HG03066 (cell line): ENCODE data around the gene ZBTB38.

Source experiments
- ATAC-seq: cut with Tn5 transposase; IDR thresholded peaks from one replicate; pipeline ENCODE4 v1.9.1; 2021; ENCODE audit warnings: low read depth; ENCODE audit not compliant: unreplicated experiment

The ZBTB38 gene

GRCh38 chr3:141401573-141402475, 33.5 kb downstream of the ZBTB38 start:
- ATAC-seq = peak; percentile 47

GRCh38 chr3:141402476-141403171, 34.3 kb downstream of the ZBTB38 start:
- ATAC-seq = peak; percentile 40

GRCh38 chr3:141403576-141403975, 35.3 kb downstream of the ZBTB38 start:
- ATAC-seq = no peak

GRCh38 chr3:141405025-141405424, 36.7 kb downstream of the ZBTB38 start:
- no peak for ATAC-seq

- no peak for ATAC-seq
Measured at GRCh38 chr3:141405591-141405990, 37.3 kb downstream of the ZBTB38 start.

- ATAC-seq = no peak
Measured at GRCh38 chr3:141406265-141406664, 38.0 kb downstream of the ZBTB38 start.

GRCh38 chr3:141407047-141407446, 38.7 kb downstream of the ZBTB38 start:
- ATAC-seq = no peak

- no peak for ATAC-seq
Measured at GRCh38 chr3:141407825-141408224, 39.5 kb downstream of the ZBTB38 start.

GRCh38 chr3:141408596-141408995, 40.3 kb downstream of the ZBTB38 start:
- ATAC-seq = no peak

GRCh38 chr3:141409940-141410241, 41.6 kb downstream of the ZBTB38 start:
- ATAC-seq = no peak

- ATAC-seq = no peak
Measured at GRCh38 chr3:141410408-141410807, 42.1 kb downstream of the ZBTB38 start.

- ATAC-seq = no peak
Measured at GRCh38 chr3:141410846-141411245, 42.5 kb downstream of the ZBTB38 start.

- ATAC-seq = no peak
Measured at GRCh38 chr3:141411251-141411771, 43.0 kb downstream of the ZBTB38 start.

GRCh38 chr3:141412087-141412935, 44.0 kb downstream of the ZBTB38 start:
- ATAC-seq = no peak

GRCh38 chr3:141412936-141413354, 44.6 kb downstream of the ZBTB38 start:
- ATAC-seq = no peak

GRCh38 chr3:141413391-141413790, 45.1 kb downstream of the ZBTB38 start:
- ATAC-seq = no peak

- no peak for ATAC-seq
Measured at GRCh38 chr3:141413801-141414689, 45.7 kb downstream of the ZBTB38 start.

- no peak for ATAC-seq
Measured at GRCh38 chr3:141414800-141415462, 46.6 kb downstream of the ZBTB38 start.

GRCh38 chr3:141415953-141416352, 47.6 kb downstream of the ZBTB38 start:
- ATAC-seq = no peak
